GM18498 (cell line): ENCODE data around the gene NOL4L.
"Not testable (repeated sequence)": the region's sequence is repeated elsewhere in the genome, so short reads cannot be mapped to it uniquely, and the experiment has no call there.

Source experiments
- ATAC-seq: cut with Tn5 transposase; IDR thresholded peaks from one replicate; pipeline ENCODE4 v1.9.1; 2021; ENCODE audit warnings: mild to moderate bottlenecking, moderate library complexity; ENCODE audit not compliant: unreplicated experiment

The NOL4L gene

DNA sequence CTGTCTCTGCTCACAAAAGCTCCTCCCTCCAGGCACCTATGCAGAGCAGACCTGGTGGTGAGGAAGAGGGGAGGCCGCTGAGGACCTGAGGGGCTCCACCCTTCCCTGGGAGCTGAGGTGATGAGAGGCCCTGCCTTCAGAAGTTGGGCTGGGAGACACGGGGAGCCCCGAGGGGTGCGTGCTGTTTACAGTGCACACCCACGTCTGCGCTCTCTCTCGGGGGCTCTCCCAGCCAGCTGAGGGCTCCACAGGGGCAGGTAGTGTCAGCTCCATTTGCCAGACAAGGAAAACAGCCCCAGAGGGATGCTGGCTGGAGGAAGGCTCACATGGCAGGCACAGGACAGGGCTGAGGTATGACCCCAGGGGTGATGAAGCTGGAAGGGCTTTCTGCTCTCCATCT lies 13.5 kb upstream of the NOL4L start:
- no peak for ATAC-seq

DNA sequence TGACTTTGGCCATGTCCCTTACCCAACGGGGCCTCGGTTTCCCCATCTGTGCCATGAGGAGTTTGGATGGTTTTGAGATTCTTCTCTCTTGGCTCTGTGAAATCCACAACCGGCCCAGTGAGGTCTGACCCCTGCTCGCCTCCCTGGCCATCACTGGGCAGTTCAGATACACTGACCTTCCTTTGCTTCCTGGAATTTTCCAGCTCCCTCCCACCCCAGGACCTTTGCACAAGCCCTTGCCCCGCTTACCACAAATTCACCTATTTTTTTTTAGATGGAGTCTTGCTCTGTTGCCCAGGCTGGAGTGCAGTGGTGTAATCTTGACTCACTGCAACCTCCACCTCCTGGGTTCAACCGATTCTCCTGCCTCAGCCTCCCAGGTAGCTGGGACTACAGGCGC lies 12.6 kb upstream of the NOL4L start:
- no peak for ATAC-seq

DNA sequence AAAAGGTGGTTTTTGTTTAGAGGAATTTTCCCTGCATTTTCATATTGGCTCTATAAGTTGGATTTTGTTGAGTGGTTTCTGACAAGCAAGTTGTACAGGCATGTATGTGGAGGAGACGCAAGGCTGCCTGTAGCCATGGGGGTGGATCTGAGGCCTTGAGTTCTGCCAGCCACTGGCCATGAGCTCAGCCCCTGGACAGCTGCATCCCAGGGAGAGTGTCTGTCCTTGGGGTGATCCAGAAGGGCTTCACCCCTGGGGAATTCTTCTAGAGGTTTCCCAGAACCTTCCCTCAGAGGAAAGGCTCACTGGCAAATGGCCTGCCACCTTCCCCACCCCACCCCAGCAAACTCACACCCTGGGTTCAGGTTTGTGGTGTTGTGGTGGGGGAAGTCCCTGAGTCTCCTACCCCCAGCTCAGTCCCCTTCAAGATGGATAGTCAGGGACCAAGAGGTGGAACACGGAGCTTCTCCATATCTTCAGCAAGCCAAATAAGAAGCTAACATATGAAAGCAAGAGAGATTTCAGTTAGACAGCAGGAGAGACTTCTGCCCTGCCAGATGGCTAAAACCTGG lies 11.6 kb upstream of the NOL4L start:
- no peak for ATAC-seq

- ATAC-seq, result no peak
Observed at GRCh38 chr20:32595143-32595542, 10.0 kb upstream of the NOL4L start.

GRCh38 chr20:32594669-32595068 lies 9.5 kb upstream of the NOL4L start:
- ATAC-seq, result not testable (repeated sequence)

DNA sequence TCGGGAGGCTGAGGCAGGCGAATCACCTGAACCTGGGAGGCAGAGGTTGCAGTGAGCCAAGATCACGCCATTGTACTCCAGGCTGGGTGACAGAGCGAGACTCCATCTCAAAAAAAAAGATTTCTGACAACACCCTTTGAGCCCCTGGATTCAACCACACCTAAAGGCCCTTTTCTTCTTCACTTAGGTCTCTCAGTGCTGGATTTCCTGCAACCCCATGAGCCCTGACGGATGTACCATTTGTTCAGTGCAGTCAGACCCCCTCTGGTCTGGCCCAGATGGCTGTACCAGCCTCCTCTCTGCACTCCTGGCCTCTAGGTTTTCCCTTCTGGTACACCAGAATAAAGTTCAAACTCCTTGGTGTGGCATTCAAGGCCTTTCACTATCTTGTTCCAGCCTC lies 9.1 kb upstream of the NOL4L start:
- no peak for ATAC-seq

- ATAC-seq, result not testable (repeated sequence)
Observed at GRCh38 chr20:32592616-32593015, 7.5 kb upstream of the NOL4L start.

GRCh38 chr20:32592022-32592421 lies 6.9 kb upstream of the NOL4L start:
- no peak for ATAC-seq

GRCh38 chr20:32589769-32590168 lies 4.6 kb upstream of the NOL4L start:
- ATAC-seq, result no peak

DNA sequence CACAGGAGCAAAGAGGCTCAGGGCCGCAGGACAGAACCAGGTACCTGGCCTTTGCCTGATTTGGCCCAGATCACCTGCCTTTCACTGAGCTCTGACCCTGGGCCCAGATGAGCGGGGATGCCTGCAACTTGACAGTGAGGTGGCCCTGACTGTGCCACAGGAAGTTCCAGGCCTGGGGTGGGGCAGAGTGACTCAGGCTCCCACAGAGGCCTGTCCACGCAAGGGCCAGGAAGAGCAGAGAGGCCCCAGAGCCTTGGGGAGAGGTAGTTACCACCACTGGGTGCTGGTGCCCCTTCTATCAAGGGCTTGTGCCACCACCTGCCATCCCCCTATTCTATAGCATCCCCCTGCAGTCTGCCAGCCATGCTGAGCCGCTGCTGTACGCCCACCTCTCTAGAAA lies 4.1 kb upstream of the NOL4L start:
- ATAC-seq, result no peak

DNA sequence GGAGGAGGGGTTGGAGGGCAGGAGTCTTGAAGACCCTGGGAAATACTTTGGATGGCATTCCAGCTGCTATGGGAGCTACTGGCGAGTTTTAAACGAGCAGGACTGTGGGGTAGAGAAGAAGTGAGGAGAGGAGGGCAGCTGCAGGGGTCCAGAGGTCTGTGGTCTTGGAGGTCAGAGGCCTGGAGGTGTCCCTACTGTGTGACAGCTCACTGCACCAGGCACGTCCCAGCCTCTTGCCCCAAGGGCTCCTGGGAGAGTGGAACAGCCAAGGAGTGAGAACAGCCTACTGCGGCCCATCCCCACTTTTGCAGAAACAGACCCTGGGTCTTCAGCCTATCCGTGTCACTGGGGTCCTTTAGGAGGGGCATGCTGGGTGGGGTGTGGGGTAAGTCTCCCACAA lies 2.9 kb upstream of the NOL4L start:
- no peak for ATAC-seq

DNA sequence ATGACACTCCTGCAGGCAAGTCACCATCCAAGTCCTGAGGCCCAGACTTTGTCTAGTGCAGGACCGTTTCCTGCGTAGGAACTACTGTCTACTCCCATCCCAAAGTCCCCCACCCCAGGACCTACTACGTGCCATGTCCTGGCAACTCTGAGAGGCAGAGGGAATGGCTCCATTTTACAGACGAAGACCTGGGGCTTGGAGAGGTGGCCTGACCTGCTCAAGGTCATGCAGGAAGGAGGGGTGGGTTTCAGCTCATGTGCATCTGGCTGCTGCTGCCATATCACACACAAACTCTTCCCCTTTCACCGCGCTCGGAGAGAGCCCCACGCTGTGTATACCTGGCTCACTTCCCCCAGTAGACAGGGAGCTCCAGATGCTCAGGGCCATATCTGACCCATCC lies 1.2 kb upstream of the NOL4L start:
- ATAC-seq, result no peak

DNA sequence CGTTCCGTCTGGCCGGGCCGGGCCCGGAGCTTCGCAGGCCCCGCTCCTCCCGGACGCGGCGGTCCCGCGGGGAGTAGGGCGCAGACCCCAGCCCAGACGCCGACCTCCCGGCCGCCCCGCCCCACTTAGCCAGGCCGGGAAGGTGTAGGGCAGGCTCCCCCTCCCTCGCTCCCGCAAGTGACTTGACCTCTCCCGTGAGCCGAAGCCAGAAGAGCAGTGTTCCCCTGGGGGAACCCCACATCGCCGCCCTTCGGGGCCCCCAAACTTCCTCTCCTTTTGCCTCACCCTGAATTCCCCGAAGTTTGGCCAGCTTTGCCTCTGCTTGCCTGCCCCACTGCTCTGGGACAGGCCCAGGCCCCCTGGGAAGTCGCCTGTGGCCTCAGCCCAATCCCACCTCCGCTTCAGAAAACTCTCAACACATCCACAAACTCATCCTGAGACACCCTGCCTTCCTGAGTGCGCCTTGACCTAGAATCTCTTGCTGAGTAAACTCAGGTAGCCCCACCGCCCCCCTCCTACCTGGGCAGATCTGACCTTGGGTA lies 524 bp upstream of the NOL4L start:
- no peak for ATAC-seq

DNA sequence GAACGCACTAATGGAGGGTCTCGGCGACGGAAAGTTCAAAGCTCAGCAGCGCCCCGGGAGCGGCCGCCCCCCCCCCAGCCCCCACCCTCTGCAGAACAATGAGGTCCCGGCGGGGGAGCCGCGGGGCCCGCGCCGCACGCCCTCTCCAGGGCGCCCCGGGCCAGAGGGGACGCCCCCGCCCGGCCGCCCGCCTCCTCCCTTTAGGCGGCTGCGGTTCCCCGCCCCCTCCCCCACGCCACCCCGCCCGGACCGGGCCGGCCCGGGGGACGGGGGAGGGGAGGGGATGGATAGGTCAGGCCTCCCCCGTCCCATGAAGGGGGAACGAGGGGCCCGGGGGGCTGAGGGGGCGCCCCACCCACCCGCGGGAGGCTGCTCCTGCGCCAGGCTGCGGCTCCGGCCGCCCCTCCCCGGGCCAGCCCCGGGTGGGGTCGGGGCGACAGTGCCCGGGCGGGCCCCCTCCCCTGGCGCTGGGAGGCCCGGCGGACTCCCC lies 1.5 kb downstream of the NOL4L start:
- ATAC-seq, result no peak

- ATAC-seq, result no peak
Observed at GRCh38 chr20:32582659-32583580, 2.2 kb downstream of the NOL4L start.

DNA sequence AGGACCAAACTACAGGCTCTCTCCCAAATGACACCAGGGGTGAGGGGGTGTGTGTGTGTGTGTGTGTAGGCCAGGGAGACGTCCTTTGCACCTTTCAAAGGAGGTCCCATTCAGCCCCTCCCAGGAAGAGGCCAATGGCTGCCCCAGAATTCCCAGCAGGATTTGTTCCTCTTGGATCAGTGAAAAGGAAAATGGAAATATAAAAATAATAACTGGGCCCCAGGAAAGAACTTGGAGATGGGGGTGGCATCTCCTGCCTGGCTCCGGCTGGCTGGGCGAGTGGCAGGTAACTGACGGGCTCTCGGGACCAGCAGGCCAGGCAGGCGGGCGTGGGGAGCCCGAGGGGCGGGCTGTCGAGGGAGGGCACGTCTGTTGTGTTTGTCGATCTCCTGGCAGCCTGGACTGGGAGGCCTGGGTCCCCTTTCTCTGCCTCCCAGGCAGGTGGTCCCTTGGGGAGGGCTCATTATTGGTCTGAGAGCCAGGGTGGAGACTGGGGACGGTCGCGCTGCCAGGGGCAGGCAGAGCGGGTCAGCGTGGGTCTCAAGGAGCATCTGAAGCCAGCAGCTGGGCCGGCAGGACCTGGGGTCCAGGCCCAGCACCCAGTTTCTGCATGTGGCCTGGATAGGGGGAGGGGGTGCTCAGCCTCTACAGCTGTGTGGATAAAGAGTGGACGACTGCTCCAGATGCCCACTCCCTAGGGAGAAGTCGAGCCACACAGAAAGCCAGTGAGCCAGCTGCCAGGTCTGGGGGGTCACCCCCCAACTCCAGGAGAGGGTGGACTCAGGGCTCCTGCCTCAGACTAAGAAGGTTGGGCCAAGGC lies 3.1 kb downstream of the NOL4L start:
- ATAC-seq, result no peak

GRCh38 chr20:32580970-32581838 lies 3.9 kb downstream of the NOL4L start:
- ATAC-seq, result no peak

GRCh38 chr20:32580219-32580969 lies 4.7 kb downstream of the NOL4L start:
- ATAC-seq, result no peak

- ATAC-seq, result no peak
Observed at GRCh38 chr20:32578840-32579390, 6.2 kb downstream of the NOL4L start.
